Activated B cell treated with CpG ODN at 0.5 μM for 24 hours (primary cell): Measurements from ENCODE around the gene CCNY. TPM values are rescaled to one million over a fixed set of nuclear protein-coding genes. Genes with fewer than 3 reads are reported as not detected.

ENCODE experiments used
- ATAC-seq: fragments of 200-7000 bp; cut with Tn5 transposase; one replicate; pipeline ENCODE4 v1.10.0; 2021; ENCODE audit warnings: low read depth, mild to moderate bottlenecking, moderate library complexity
- CTCF ChIA-PET: fragments of 350-600 bp; sonication (Branson Sonifier 250); formaldehyde crosslinking; loops from one replicate; lab custom pipeline; 2021; ENCODE audit warnings: antibody characterized with exemption; lab: Charles Lee
- POLR2A ChIA-PET: fragments of 350-600 bp; sonication (Branson Sonifier 250); formaldehyde crosslinking; loops from one replicate; lab custom pipeline; 2021; ENCODE audit warnings: antibody characterized with exemption; lab: Charles Lee
- DNase-seq: peaks from one replicate; pipeline ENCODE4 v3.0.0; 2022
- H3K27ac Mint-ChIP-seq: one replicate; pipeline ENCODE4 v1.8.0; 2020; ENCODE audit warnings: mixed read lengths
- H3K27me3 Mint-ChIP-seq: one replicate; pipeline ENCODE4 v1.8.0; 2021; ENCODE audit warnings: mixed read lengths
- H3K36me3 Mint-ChIP-seq: one replicate; pipeline ENCODE4 v1.8.0; 2021; ENCODE audit warnings: low read depth, mixed read lengths
- H3K4me1 Mint-ChIP-seq: one replicate; pipeline ENCODE4 v1.8.0; 2021; ENCODE audit warnings: mixed read lengths
- H3K4me3 Mint-ChIP-seq: one replicate; pipeline ENCODE4 v1.8.0; 2020; ENCODE audit warnings: mild to moderate bottlenecking, mixed read lengths
- H3K9me3 Mint-ChIP-seq: one replicate; pipeline ENCODE4 v1.8.0; 2020; ENCODE audit warnings: mixed read lengths
- CTCF ChIP-seq: fragments of 200-600 bp; IDR thresholded peaks from one replicate; pipeline ENCODE4 v1.8.0; 2022; ENCODE audit warnings: antibody characterized with exemption, mild to moderate bottlenecking
- intact Hi-C: fragments of 100-400 bp; cut with micrococcal nuclease; formaldehyde crosslinking; loops from one replicate; pipeline ENCODE4 v1.15.1; 2024
- total RNA-seq: library from RNA; stranded (reverse); gene quantifications from 2 replicates; pipeline ENCODE4 v1.2.3, GENCODE V29; 2022

CCNY gene
- total RNA-seq, 1 donor from 2014 or later: 69.2 TPM

- no peak for TF ChIP-seq CTCF
- no peaks in the 10 kb centered on the region for H3K27me3 Mint-ChIP-seq
- no peak overlapping the region for H3K4me3 Mint-ChIP-seq
- POLR2A ChIA-PET: no interaction called here
- H3K9me3 Mint-ChIP-seq: no peaks in the 10 kb centered on the region
- H3K27ac Mint-ChIP-seq: no peak overlapping the region
- H3K36me3 Mint-ChIP-seq: peaks cover 14% of the 10 kb centered on the region
- DNase-seq (no peak), ATAC-seq (no peak)
- intact Hi-C loops: no loop called here
- H3K4me1 Mint-ChIP-seq: no peaks in the 10 kb centered on the region
- CTCF ChIA-PET: no interaction called here
Measured at GRCh38 chr10:35577926-35578617, 241.8 kb downstream of the CCNY start.

GRCh38 chr10:35578618-35578956 is 242.3 kb downstream of the CCNY start:
- ChIA-PET POLR2A (no interaction called here), CTCF (no interaction called here)
- no peaks in the 10 kb centered on the region for H3K27me3 Mint-ChIP-seq
- ATAC-seq: no peak
- H3K27ac Mint-ChIP-seq: no peak overlapping the region
- DNase-seq: no peak
- H3K36me3 Mint-ChIP-seq: peaks cover 10% of the 10 kb centered on the region
- H3K9me3 Mint-ChIP-seq: no peaks in the 10 kb centered on the region
- H3K4me3 Mint-ChIP-seq: no peak overlapping the region
- no peak for TF ChIP-seq CTCF
- intact Hi-C loops: no loop called here
- no peaks in the 10 kb centered on the region for H3K4me1 Mint-ChIP-seq

GRCh38 chr10:35579116-35579515 is 242.8 kb downstream of the CCNY start:
- ATAC-seq (no peak), DNase-seq (no peak)
- POLR2A ChIA-PET: no interaction called here
- Mint-ChIP-seq H3K36me3 (peaks cover 6% of the 10 kb centered on the region), H3K4me1 (no peaks in the 10 kb centered on the region), H3K9me3 (no peaks in the 10 kb centered on the region), H3K4me3 (no peak overlapping the region), H3K27ac (no peak overlapping the region), H3K27me3 (peaks cover 2% of the 10 kb centered on the region)
- intact Hi-C loops: no loop called here
- CTCF ChIA-PET: no interaction called here
- no peak for TF ChIP-seq CTCF

- no peak for DNase-seq
- ChIA-PET CTCF (interaction anchor here (0.8 kb wide), 1 partner anchor 16 kb away, joined by 3 read pairs; no protein-coding TSS in a partner anchor), POLR2A (no interaction called here)
- Mint-ChIP-seq H3K9me3 (no peaks in the 10 kb centered on the region), H3K4me3 (no peak overlapping the region), H3K4me1 (no peaks in the 10 kb centered on the region), H3K36me3 (no peaks in the 10 kb centered on the region), H3K27me3 (peaks cover 5% of the 10 kb centered on the region), H3K27ac (no peak overlapping the region)
- no peak for ATAC-seq
- intact Hi-C loops: no loop called here
- TF ChIP-seq CTCF: no peak
Measured at GRCh38 chr10:35579726-35580422, 243.6 kb downstream of the CCNY start.

GRCh38 chr10:35580423-35580770 is 244.1 kb downstream of the CCNY start:
- CTCF ChIA-PET: interaction anchor here (0.8 kb wide), 1 partner anchor 17 kb away, joined by 3 read pairs; no protein-coding TSS in a partner anchor
- Mint-ChIP-seq H3K4me1 (no peaks in the 10 kb centered on the region), H3K36me3 (no peaks in the 10 kb centered on the region), H3K27ac (no peak overlapping the region), H3K27me3 (peaks cover 7% of the 10 kb centered on the region), H3K4me3 (no peak overlapping the region), H3K9me3 (no peaks in the 10 kb centered on the region)
- no peak for DNase-seq
- POLR2A ChIA-PET: no interaction called here
- intact Hi-C loops: no loop called here
- TF ChIP-seq CTCF: no peak
- ATAC-seq: no peak
